Sigmoid colon (tissue), 7 donors: ENCODE measurements around the gene KCNQ4. TPM values are rescaled to one million over a fixed set of nuclear protein-coding genes. Genes with fewer than 3 reads are reported as not detected.
A peak's percentile ranks its signal among the peaks of the same experiment; 100 is the strongest.

ENCODE experiments used
- DNase-seq: peaks from one replicate; pipeline ENCODE4 v3.0.0-alpha.2; 2019
- H3K27ac ChIP-seq, 4 donors: fragments of 200-600 bp; sonication (generic); one replicate each; pipeline ENCODE4 v1.5.1; 2016 to 2019; ENCODE audit warnings: mild to moderate bottlenecking in 1 of 4
- H3K27me3 ChIP-seq, 3 donors: fragments of 200-600 bp; sonication (generic); one replicate each; pipeline ENCODE4 v1.5.1; 2019; ENCODE audit warnings: mild to moderate bottlenecking in 1 of 3
- H3K36me3 ChIP-seq, 4 donors: fragments of 200-600 bp; sonication (generic); one replicate each; pipeline ENCODE4 v1.5.1; 2016 to 2019
- H3K4me1 ChIP-seq, 4 donors: fragments of 200-600 bp; sonication (generic); one replicate each; pipeline ENCODE4 v1.5.1; 2017 to 2019
- H3K4me3 ChIP-seq, 4 donors: fragments of 200-600 bp; sonication (generic); one replicate each; pipeline ENCODE4 v1.5.1; 2017 to 2019; ENCODE audit warnings: mild to moderate bottlenecking in 2 of 4, moderate library complexity in 1 of 4
- H3K9me3 ChIP-seq, 4 donors: fragments of 200-600 bp in 3 of 4; sonication (generic) in 3 of 4; one replicate each; pipeline versions ENCODE4 v1.5.1 to v1.6.1; 2013 to 2019
- EP300 ChIP-seq, 4 donors: sonication (generic); formaldehyde crosslinking; IDR thresholded peaks; one replicate each; pipeline ENCODE4 v1.6.1; 2017; ENCODE audit warnings: antibody characterized with exemption in 4 of 4
- POLR2A ChIP-seq, 2 donors: fragments of 450-650 bp; IDR thresholded peaks; one replicate each; pipeline ENCODE4 v1.6.1; 2016; ENCODE audit warnings: antibody characterized with exemption in 2 of 2, mild to moderate bottlenecking in 2 of 2, moderate library complexity in 2 of 2
- POLR2AphosphoS5 ChIP-seq, 4 donors: sonication (generic); formaldehyde crosslinking; IDR thresholded peaks; one replicate each; pipeline ENCODE4 v1.6.1; 2017; ENCODE audit warnings: antibody characterized with exemption in 4 of 4
- WGBS, 2 donors: extraction: QIAGEN DNeasy Blood & Tissue Kit; methylation state at CpG; one replicate each; pipeline ENCODE4 v1.1.7; 2013; 5-methylcytosine and 5-hydroxymethylcytosine counted together
- intact Hi-C: fragments of 100-400 bp; cut with DNase I; formaldehyde crosslinking; loops from one replicate; pipeline ENCODE4 v1.15.1; 2023
- polyA plus RNA-seq, 3 donors: library from polyadenylated mRNA; stranded (reverse); fragments of 200-250 nt; gene quantifications; one replicate each; pipeline ENCODE4 v1.2.3, GENCODE V29; 2013
- total RNA-seq, 4 donors: library from RNA; depleted of rRNA; stranded (reverse); fragments of >200 nt; gene quantifications; one replicate each; pipeline ENCODE4 v1.1.0, GENCODE V29; 2016
- TF ChIP-seq, protein P1 (sequence below), 4 experiments: fragments of 450-650 bp in 3 of 4; fragments of 200-600 bp in 1 of 4; IDR thresholded peaks; one replicate each; pipeline ENCODE4 v1.5.1; 2016 to 2019; ENCODE audit warnings: antibody characterized with exemption in 4 of 4, mild to moderate bottlenecking in 3 of 4, moderate library complexity in 2 of 4
- donor health status: healthy with polysubstance abuse.
- donor health status: Bipolar disorder and iron deficiency.
- donor health status: healthy.

KCNQ4 gene
- total and polyA plus RNA-seq, 7 donors: 0.60 to 10.8 (median 6.3) TPM; not detected in 1

DNA sequence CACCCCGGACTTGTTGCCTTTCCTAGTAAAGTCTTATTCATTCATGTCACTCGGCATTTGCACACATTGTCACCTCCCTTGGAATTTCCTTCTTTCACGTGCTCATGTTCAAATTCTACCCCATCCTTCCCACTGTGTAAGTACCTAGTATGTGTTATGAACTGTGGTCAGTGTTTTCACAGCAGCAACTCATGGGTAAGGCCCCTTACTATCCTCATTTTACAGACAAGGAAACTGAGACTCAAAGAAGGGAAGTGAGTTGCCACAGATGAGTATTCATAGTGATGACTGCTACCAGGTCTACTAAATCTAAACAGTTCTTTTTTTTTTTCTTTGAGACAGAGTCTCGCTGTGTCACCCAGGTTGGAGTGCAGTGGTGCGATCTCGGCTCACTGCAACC, 68.1 kb downstream of the KCNQ4 start:
- Histone ChIP-seq H3K9me3 (no peaks in the 10 kb centered on the region), H3K4me3 (no peak overlapping the region), H3K27ac (no peak overlapping the region), H3K27me3 (no peaks in the 10 kb centered on the region), H3K4me1 (peaks cover 0 to 24% (median 7%) of the 10 kb centered on the region in 4 donors), H3K36me3 (no peaks in the 10 kb centered on the region)
- intact Hi-C loops: loop anchor here (5.0 kb wide), 1 partner anchor 184 kb away; the partner anchor contains the start of gene RIMS3
- no peak for DNase-seq
- 88 to 92% methylated on average over 6 of the region's 6 CpGs for WGBS, 2 donors
- no peak for TF ChIP-seq POLR2AphosphoS5 (IDR thresholded peaks at IDR 0.05)
- TF ChIP-seq, protein P1, sequence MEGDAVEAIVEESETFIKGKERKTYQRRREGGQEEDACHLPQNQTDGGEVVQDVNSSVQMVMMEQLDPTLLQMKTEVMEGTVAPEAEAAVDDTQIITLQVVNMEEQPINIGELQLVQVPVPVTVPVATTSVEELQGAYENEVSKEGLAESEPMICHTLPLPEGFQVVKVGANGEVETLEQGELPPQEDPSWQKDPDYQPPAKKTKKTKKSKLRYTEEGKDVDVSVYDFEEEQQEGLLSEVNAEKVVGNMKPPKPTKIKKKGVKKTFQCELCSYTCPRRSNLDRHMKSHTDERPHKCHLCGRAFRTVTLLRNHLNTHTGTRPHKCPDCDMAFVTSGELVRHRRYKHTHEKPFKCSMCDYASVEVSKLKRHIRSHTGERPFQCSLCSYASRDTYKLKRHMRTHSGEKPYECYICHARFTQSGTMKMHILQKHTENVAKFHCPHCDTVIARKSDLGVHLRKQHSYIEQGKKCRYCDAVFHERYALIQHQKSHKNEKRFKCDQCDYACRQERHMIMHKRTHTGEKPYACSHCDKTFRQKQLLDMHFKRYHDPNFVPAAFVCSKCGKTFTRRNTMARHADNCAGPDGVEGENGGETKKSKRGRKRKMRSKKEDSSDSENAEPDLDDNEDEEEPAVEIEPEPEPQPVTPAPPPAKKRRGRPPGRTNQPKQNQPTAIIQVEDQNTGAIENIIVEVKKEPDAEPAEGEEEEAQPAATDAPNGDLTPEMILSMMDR (IDR thresholded peaks at IDR 0.05): no peak
- no peak for TF ChIP-seq POLR2A (IDR thresholded peaks at IDR 0.05)
- no peak for TF ChIP-seq EP300 (IDR thresholded peaks at IDR 0.05)

DNA sequence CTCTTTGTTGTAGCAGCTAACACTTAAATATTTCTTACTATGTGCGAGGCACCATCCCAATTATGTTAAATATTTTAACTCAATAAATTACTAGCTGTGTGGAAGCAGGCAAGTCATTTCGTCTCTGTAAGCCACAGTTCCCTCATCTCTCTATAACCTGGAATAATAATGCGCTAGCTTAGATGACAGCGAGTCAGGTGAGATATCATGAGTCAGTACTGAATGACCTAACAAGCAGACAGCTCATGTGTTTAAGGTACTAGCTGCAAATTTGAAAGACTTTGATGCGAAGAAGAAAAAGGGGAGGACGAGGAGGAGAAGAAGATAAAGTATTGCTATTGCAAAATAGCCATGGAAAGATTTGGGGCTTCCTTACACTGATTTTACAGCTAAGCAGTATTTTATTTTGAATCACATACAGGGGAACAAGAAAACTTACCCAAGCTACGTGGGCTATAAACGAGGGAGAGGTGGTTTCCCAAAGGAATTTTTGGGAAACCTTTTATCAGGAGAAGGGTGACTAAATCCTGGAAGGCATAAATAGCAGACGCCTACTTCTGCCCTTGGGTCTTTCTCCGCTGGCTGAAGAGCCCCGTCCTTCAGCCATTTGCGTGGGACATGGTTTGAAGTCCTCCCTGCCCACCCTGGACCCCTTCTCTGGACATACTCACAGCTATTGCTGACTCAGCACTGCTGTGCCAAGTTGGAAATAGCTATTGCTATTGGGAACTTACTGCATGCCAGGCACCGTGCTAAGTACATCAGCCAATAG, 69.7 kb downstream of the KCNQ4 start:
- H3K9me3 ChIP-seq: no peaks in the 10 kb centered on the region
- TF ChIP-seq POLR2AphosphoS5 (IDR thresholded peaks at IDR 0.05) (no peak), EP300 (IDR thresholded peaks at IDR 0.05) (no peak)
- TF ChIP-seq, protein P1 (IDR thresholded peaks at IDR 0.05): no peak
- no peak overlapping the region for H3K4me3 ChIP-seq
- H3K27ac ChIP-seq: peak overlapping the region in 3 of 4 donors; percentile 62 to 74 (median 63)
- no peaks in the 10 kb centered on the region for H3K36me3 ChIP-seq
- WGBS, 2 donors: 82 to 86% methylated on average over 13 of the region's 13 CpGs
- H3K27me3 ChIP-seq: no peaks in the 10 kb centered on the region
- peaks cover 0 to 24% (median 7%) of the 10 kb centered on the region in 4 donors for H3K4me1 ChIP-seq
- intact Hi-C loops: loop anchor here (5.0 kb wide), 1 partner anchor 186 kb away; the partner anchor contains the start of gene RIMS3
- DNase-seq: no peak

DNA sequence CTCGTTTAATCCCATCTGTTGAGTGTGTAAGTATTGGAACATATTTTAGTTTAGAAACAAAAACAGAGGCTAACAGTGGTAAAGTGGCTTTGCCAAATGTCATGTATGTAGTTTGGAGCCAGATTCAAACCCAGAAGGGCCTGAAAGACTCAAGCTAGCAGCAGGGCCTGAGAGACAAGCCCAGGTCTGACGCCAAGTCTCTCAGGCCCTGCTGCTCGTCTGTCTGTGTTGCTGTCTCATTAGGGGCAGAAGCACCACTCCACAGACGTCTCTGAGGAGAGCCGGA, 70.2 kb downstream of the KCNQ4 start:
- H3K27ac ChIP-seq: peak overlapping the region in 3 of 4 donors; percentile 62 to 74 (median 63)
- H3K4me1 ChIP-seq: peaks cover 0 to 29% (median 7%) of the 10 kb centered on the region in 4 donors
- WGBS, 2 donors: 72 to 74% methylated on average over 5 of the region's 5 CpGs
- no peaks in the 10 kb centered on the region for H3K27me3 ChIP-seq
- TF ChIP-seq, protein P1 (IDR thresholded peaks at IDR 0.05): no peak
- intact Hi-C loops: loop anchor here (5.0 kb wide), 1 partner anchor 187 kb away; the partner anchor contains the start of gene RIMS3
- H3K9me3 ChIP-seq: no peaks in the 10 kb centered on the region
- H3K36me3 ChIP-seq: no peaks in the 10 kb centered on the region
- H3K4me3 ChIP-seq: no peak overlapping the region
- DNase-seq: no peak

DNA sequence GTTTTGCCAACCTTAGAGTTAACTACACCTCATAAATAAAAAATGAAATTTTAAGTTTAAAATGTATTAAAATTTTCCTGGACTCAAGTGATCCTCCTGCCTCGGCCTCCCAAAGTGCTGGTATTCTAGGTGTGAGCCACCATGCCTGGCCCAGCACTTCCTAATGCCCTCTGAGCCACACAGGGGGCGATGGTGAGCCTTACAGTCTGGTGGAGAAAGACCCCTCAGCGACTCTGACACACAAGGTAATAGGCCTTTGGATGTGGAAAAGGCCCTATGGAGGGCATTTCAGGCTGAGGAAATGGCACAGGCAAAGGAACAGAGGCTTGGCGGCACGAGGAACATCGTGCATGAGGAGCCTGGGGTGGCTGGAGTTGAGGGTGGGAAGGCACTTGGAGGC, 71.9 kb downstream of the KCNQ4 start:
- Histone ChIP-seq H3K9me3 (no peaks in the 10 kb centered on the region), H3K4me1 (peaks cover 0 to 35% (median 18%) of the 10 kb centered on the region in 4 donors), H3K27ac (no peak overlapping the region), H3K4me3 (no peak overlapping the region), H3K36me3 (no peaks in the 10 kb centered on the region), H3K27me3 (no peaks in the 10 kb centered on the region)
- TF ChIP-seq POLR2A (IDR thresholded peaks at IDR 0.05): no peak
- no peak for TF ChIP-seq POLR2AphosphoS5 (IDR thresholded peaks at IDR 0.05)
- TF ChIP-seq EP300 (IDR thresholded peaks at IDR 0.05): no peak
- TF ChIP-seq, protein P1 (IDR thresholded peaks at IDR 0.05): no peak
- DNase-seq: no peak
- WGBS, 2 donors: 79 to 86% methylated on average over 6 of the region's 6 CpGs
- intact Hi-C loops: no loop called here
